ENCODE measurements around the gene ACP2.

The ACP2 gene

DNA sequence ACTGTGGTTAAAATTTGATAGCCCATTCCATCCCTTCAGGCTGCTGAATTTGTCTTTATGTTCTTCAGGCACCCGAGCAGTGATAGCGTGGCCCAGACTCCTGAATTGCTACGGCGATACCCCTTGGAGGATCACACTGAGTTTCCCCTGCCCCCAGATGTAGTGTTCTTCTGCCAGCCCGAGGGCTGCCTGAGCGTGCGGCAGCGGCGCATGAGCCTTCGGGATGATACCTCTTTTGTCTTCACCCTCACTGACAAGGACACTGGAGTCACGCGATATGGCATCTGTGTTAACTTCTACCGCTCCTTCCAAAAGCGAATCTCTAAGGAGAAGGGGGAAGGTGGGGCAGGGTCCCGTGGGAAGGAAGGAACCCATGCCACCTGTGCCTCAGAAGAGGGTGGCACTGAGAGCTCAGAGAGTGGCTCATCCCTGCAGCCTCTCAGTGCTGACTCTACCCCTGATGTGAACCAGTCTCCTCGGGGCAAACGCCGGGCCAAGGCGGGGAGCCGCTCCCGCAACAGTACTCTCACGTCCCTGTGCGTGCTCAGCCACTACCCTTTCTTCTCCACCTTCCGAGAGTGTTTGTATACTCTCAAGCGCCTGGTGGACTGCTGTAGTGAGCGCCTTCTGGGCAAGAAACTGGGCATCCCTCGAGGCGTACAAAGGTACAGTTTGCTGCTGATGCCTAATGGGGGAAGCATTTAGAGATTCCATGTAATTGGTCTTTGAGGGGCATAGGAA is 26.1 kb upstream of the ACP2 start:
- no peak overlapping the region for H3K4me3 ChIP-seq (ENCODE audit: low read depth, low read length)
- DNase-seq (ENCODE audit: low read depth, low spot score) = no peak
- TF ChIP-seq, protein P1, sequence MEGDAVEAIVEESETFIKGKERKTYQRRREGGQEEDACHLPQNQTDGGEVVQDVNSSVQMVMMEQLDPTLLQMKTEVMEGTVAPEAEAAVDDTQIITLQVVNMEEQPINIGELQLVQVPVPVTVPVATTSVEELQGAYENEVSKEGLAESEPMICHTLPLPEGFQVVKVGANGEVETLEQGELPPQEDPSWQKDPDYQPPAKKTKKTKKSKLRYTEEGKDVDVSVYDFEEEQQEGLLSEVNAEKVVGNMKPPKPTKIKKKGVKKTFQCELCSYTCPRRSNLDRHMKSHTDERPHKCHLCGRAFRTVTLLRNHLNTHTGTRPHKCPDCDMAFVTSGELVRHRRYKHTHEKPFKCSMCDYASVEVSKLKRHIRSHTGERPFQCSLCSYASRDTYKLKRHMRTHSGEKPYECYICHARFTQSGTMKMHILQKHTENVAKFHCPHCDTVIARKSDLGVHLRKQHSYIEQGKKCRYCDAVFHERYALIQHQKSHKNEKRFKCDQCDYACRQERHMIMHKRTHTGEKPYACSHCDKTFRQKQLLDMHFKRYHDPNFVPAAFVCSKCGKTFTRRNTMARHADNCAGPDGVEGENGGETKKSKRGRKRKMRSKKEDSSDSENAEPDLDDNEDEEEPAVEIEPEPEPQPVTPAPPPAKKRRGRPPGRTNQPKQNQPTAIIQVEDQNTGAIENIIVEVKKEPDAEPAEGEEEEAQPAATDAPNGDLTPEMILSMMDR (IDR thresholded peaks at IDR 0.05; ENCODE audit: low read depth, low read length) = no peak
- in situ Hi-C loops (cut with HindIII; ENCODE audit: low sequenced_read_pairs) = no loop called here

DNA sequence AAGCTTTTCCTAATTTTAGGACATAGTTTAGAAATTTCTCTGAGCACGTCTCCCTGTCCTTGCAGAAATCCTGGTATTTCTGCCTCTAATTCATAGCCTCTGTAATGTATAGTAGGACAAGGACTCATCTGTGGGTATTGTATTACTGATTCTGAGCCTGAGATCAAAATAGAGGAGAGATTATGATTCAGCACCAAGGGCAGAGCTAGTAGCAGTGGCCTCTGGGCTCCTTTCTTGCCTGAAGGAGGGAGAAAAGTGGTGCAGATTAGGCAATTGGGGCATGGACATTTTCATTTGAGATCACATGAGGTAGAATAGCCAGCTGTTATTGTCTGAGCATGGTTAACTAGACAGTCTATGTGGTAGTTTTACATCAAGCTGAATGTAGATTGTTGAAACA is 24.1 kb upstream of the ACP2 start:
- in situ Hi-C loops (cut with HindIII; ENCODE audit: low sequenced_read_pairs) = no loop called here
- no peak for DNase-seq (ENCODE audit: low read depth, low spot score)
- TF ChIP-seq, protein P1 (IDR thresholded peaks at IDR 0.05; ENCODE audit: low read depth, low read length) = no peak
- H3K4me3 ChIP-seq (ENCODE audit: low read depth, low read length) = no peak overlapping the region

DNA sequence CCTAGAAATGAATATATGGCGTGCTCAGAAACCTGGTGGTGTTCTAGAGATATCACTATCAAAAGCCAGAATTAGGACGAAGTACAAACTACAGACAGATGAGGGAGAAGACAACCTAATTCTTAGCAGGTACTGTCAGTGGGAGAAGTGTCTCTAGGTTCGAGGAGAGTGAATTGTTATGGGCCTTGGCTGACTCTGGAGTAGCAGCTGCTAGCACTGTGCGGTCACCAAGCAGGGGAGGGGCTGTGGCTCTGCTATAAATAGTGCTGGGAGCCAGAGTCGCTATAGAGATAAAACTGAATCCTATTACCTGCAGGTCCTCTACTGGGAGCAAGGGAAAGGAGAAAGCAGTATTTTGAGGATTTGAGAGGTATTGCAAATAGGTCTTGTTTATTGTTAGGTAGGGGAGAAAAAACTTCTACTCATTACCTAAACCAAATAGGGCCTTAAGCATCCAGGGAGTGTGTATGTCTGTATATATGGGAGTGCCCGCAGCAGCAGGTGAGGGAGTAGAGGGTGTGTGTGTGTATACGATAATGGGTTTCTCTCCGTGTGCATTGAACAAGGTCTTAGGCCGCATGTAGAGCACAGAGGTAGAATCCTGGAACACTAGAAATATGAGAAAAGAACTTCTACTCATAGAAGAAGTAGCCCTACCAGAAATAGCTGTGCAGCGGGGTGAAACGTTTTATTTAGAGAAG is 23.5 kb upstream of the ACP2 start:
- H3K4me3 ChIP-seq (ENCODE audit: low read depth, low read length) = no peak overlapping the region

DNA sequence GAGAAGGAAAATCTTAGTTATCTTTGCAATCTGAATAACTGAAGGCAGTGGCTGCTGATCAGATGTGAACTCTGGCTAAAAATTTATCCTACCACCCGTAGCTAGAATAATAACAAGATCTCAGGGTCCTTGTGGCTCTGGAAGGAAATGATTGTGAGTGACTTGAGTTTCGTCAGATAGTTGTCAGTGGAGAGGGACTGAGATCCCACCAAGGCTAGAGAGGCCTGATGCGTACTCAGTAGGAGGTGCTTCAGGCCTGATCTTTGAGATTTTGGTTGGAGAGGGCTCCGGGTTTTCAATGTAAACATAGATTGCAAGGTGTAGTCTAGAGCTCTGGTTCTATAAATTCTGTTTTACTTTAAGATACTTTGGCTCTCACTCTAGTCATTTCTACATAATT is 22.7 kb upstream of the ACP2 start:
- H3K4me3 ChIP-seq (ENCODE audit: low read depth, low read length) = no peak overlapping the region
- no peak for DNase-seq (ENCODE audit: low read depth, low spot score)
- TF ChIP-seq, protein P1 (IDR thresholded peaks at IDR 0.05; ENCODE audit: low read depth, low read length) = no peak
- in situ Hi-C loops (cut with HindIII; ENCODE audit: low sequenced_read_pairs) = no loop called here

More for the DNA sequence above, 23.5 kb upstream of the ACP2 start:
- TF ChIP-seq, protein P1 (IDR thresholded peaks at IDR 0.05; ENCODE audit: low read depth, low read length) = no peak
- no peak for DNase-seq (ENCODE audit: low read depth, low spot score)
- in situ Hi-C loops (cut with HindIII; ENCODE audit: low sequenced_read_pairs) = no loop called here

DNA sequence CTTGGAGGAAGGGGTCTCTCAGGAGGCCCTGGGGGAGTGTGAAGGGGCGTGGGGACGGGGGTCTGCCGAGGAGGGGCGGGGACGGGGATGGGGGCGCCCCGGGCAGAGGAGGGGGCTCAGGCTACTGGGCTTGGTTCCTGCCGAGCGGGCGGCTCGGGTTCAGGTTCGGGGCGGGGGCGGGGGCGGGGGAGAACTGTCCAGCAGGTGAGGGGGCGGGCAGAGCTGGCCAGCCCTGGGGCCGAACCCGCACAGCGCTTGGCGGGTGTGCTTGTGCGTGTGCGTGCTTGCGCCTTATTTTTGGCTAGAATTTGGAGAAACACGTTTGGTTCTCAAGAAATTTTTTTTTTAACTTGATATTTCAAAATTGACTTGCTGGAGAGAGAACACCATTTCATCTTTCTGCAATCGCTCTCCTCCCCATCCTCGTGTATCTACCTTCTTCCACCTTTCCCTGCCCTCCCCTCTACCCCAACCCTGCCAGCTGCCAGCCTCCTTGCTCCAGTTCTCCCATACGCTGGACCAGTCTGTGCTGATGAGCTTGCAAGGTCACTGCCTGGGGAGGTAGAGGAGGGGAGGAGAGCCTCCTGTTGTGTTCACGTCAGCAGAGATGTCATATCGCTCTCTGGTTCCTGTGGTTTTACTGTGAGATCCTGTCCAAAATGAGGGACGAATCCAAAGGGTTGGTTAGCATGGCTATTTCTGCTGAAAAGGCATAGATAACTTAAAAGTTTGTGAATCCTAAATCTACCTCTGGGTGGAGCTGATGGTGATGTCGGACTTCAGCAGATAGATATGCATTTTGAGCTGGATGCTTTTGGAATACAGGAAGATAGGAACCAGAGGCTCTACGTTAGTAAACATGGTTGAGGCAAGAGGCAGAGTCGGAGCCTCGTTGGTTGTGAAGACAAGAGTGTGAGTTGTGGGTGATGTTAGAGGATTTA is 22.0 kb upstream of the ACP2 start:
- in situ Hi-C loops (cut with HindIII; ENCODE audit: low sequenced_read_pairs) = no loop called here
- peak overlapping the region; percentile 71 for H3K4me3 ChIP-seq (ENCODE audit: low read depth, low read length)
- TF ChIP-seq, protein P1 (IDR thresholded peaks at IDR 0.05; ENCODE audit: low read depth, low read length) = peak; percentile 23
- DNase-seq (ENCODE audit: low read depth, low spot score) = peak; percentile 62

DNA sequence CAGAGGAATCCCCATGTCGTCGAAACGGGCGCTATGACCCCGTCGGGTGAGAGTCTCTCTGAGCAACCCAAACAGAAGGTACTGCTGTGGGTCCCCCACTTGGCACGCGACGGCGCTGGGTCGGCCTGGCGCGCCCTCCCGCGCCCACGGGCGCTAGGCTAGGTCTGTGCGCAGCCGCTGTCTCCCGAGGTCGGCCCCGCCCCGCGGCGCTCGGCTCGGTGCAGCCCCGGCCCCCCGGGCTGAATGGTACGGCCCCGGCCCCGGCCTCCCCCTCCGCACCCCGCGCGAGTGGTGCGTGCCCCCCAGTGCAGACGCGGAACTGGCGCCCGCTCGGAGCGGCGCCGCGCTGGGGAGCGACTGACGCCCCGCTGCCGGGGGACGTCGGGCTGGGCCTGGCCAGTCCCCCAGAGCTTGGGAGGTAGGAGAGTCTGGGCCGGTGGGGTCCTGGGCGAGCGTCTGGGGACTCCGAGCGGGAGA is 21.3 kb upstream of the ACP2 start, which contains the start of gene MADD:
Gene MADD, plus strand, starts transcription at position 305 of the 477 bp plus-strand sequence.
- TF ChIP-seq, protein P1 (IDR thresholded peaks at IDR 0.05; ENCODE audit: low read depth, low read length) = no peak
- in situ Hi-C loops (cut with HindIII; ENCODE audit: low sequenced_read_pairs) = no loop called here
- peak within 1 kb of the TSS; percentile 71 for H3K4me3 ChIP-seq (ENCODE audit: low read depth, low read length)
- DNase-seq (ENCODE audit: low read depth, low spot score) = peak; percentile 78
